Tibial nerve (tissue), 4 donors: ENCODE results near the gene NDEL1. TPM values are rescaled to one million over a fixed set of nuclear protein-coding genes. Genes with fewer than 3 reads are reported as not detected.
A peak's percentile ranks its signal among the peaks of the same experiment; 100 is the strongest.

Experiments used
- DNase-seq, 2 donors: peaks; one replicate each; pipeline ENCODE4 v3.0.0-alpha.2; 2019; ENCODE audit warnings: low spot score in 2 of 2
- H3K27ac ChIP-seq, 4 donors: fragments of 200-600 bp; sonication (generic) in 3 of 4; one replicate each; pipeline ENCODE4 v1.5.1; 2017 to 2019; ENCODE audit warnings: mild to moderate bottlenecking in 1 of 4
- H3K27me3 ChIP-seq, 2 donors: fragments of 200-600 bp; sonication (generic) in 1 of 2; one replicate each; pipeline versions ENCODE4 v1.5.1 to v1.6.0; 2017 to 2019
- H3K36me3 ChIP-seq, 3 donors: fragments of 200-600 bp; sonication (generic); one replicate each; pipeline ENCODE4 v1.5.1; 2018 to 2019
- H3K4me1 ChIP-seq, 4 donors: fragments of 200-600 bp; sonication (generic) in 3 of 4; one replicate each; pipeline ENCODE4 v1.5.1; 2017 to 2019
- H3K4me3 ChIP-seq, 4 donors: fragments of 200-600 bp; sonication (generic) in 3 of 4; one replicate each; pipeline ENCODE4 v1.5.1; 2017 to 2019; ENCODE audit warnings: mild to moderate bottlenecking in 1 of 4, moderate library complexity in 1 of 4
- H3K9me3 ChIP-seq, 4 donors: fragments of 200-600 bp; sonication (generic) in 3 of 4; one replicate each; pipeline ENCODE4 v1.5.1; 2017 to 2019
- EP300 ChIP-seq, 2 donors: sonication (generic); formaldehyde crosslinking; IDR thresholded peaks; one replicate each; pipeline ENCODE4 v1.6.1; 2017; ENCODE audit warnings: antibody characterized with exemption in 2 of 2, mild to moderate bottlenecking in 1 of 2
- POLR2A ChIP-seq, 2 donors: fragments of 450-650 bp; IDR thresholded peaks; one replicate each; pipeline ENCODE4 v1.6.1; 2017; ENCODE audit warnings: antibody characterized with exemption in 2 of 2, mild to moderate bottlenecking in 2 of 2, moderate library complexity in 2 of 2
- WGBS, 2 donors: methylation state at CpG; one replicate each; pipeline ENCODE4 v1.1.5; 2018; 5-methylcytosine and 5-hydroxymethylcytosine counted together
- total RNA-seq, 4 donors: library from RNA; depleted of rRNA; stranded (reverse); fragments of >200 nt; gene quantifications; one replicate each; pipeline ENCODE4 v1.1.0, GENCODE V29; 2016
- TF ChIP-seq, protein P1 (sequence below), 5 experiments: fragments of 200-600 bp in 3 of 5; fragments of 450-650 bp in 2 of 5; sonication (generic) in 3 of 5; IDR thresholded peaks; one replicate each; pipeline ENCODE4 v1.5.1; 2016 to 2019; ENCODE audit warnings: antibody characterized with exemption in 5 of 5, mild to moderate bottlenecking in 3 of 5, moderate library complexity in 2 of 5

Gene NDEL1
- total RNA-seq, 4 donors from 2014 or later = 63.6 to 102 (median 84.1) TPM

DNA sequence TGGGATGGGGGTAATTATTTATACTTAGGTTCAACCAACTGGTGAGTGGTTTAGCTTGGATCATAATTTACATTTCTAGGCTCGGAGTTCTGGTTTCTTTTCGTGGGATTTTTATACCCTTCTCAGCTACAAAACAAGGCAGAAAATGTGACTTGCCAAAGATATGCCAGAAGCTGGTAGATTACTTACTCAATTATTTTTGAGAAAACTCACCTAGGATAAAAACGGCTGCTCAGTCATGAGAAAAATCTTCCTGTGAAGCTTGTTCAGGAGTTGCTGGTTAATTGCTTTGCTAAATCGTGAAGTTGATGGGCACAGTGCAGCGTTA lies 1.1 kb downstream of the NDEL1 start:
- Histone ChIP-seq H3K4me1 (peaks cover 0 to 52% (median 13%) of the 10 kb centered on the region in 4 donors), H3K4me3 (peak overlapping the region; percentile 65 to 100 (median 76)), H3K27me3 (no peaks in the 10 kb centered on the region), H3K27ac (peak overlapping the region; percentile 95 to 100 (median 98)), H3K36me3 (peaks cover 0 to 8% (median 0%) of the 10 kb centered on the region in 3 donors), H3K9me3 (no peaks in the 10 kb centered on the region)
- DNase-seq = no peak
- 9% methylated on average over 5 of the region's 5 CpGs for WGBS, 2 donors
- TF ChIP-seq, protein P1, sequence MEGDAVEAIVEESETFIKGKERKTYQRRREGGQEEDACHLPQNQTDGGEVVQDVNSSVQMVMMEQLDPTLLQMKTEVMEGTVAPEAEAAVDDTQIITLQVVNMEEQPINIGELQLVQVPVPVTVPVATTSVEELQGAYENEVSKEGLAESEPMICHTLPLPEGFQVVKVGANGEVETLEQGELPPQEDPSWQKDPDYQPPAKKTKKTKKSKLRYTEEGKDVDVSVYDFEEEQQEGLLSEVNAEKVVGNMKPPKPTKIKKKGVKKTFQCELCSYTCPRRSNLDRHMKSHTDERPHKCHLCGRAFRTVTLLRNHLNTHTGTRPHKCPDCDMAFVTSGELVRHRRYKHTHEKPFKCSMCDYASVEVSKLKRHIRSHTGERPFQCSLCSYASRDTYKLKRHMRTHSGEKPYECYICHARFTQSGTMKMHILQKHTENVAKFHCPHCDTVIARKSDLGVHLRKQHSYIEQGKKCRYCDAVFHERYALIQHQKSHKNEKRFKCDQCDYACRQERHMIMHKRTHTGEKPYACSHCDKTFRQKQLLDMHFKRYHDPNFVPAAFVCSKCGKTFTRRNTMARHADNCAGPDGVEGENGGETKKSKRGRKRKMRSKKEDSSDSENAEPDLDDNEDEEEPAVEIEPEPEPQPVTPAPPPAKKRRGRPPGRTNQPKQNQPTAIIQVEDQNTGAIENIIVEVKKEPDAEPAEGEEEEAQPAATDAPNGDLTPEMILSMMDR (IDR thresholded peaks at IDR 0.05) = no peak
- TF ChIP-seq EP300 (IDR thresholded peaks at IDR 0.05) (no peak), POLR2A (IDR thresholded peaks at IDR 0.05) (no peak)

DNA sequence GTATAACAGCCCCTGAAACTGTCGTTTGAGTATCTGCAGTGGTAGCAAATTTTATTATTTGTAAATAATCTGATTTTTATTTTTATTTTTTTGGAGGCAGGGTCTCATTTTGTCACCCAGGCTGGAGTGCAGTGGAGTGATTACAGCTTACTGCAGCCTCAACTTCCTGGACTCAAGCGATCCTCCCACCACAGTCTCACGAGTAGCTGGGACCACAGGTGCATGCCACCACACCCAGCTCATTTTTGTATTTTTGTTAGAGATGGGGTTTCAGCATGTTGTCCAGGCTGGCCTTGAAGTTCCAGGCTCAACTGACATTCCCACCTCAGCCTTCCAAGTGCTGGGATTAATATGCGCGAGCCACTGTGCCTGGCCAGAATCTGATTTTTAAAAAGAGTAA lies 2.8 kb downstream of the NDEL1 start:
- no peak for TF ChIP-seq EP300 (IDR thresholded peaks at IDR 0.05)
- peaks cover 0 to 8% (median 0%) of the 10 kb centered on the region in 3 donors for H3K36me3 ChIP-seq
- no peaks in the 10 kb centered on the region for H3K9me3 ChIP-seq
- H3K27me3 ChIP-seq = no peaks in the 10 kb centered on the region
- H3K27ac ChIP-seq = peak overlapping the region in 1 of 4 donors; percentile 95
- peaks cover 0 to 63% (median 16%) of the 10 kb centered on the region in 4 donors for H3K4me1 ChIP-seq
- DNase-seq = no peak
- no peak overlapping the region for H3K4me3 ChIP-seq
- 84 to 86% methylated on average over 5 of the region's 5 CpGs for WGBS, 2 donors

DNA sequence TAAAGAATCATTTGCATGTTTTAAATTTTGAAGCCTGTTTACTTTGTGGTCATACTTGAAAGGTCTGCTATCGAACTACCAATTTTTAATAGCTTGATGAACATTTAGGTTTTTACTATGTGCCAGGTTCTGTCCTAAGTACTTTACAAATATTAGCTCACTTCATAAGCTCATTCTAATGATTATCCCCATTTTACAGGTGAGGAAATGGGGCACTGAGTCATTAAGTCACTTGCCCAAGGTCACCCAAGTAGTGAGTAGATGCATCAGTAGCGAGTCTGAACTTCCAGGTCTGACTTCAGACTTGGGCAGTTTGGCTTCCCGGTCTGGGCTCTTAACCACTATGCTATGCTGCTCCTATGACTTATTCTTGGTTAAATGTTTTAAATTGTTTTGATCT lies 4.0 kb downstream of the NDEL1 start:
- Histone ChIP-seq H3K4me3 (no peak overlapping the region), H3K36me3 (peaks cover 0 to 12% (median 0%) of the 10 kb centered on the region in 3 donors), H3K4me1 (peaks cover 0 to 73% (median 20%) of the 10 kb centered on the region in 4 donors), H3K27ac (no peak overlapping the region), H3K27me3 (no peaks in the 10 kb centered on the region), H3K9me3 (no peaks in the 10 kb centered on the region)
- 95 to 100% methylated on average over 3 of the region's 3 CpGs for WGBS, 2 donors
- TF ChIP-seq POLR2A (IDR thresholded peaks at IDR 0.05) (no peak), EP300 (IDR thresholded peaks at IDR 0.05) (no peak)
- TF ChIP-seq, protein P1 (IDR thresholded peaks at IDR 0.05) = no peak
- DNase-seq = no peak

DNA sequence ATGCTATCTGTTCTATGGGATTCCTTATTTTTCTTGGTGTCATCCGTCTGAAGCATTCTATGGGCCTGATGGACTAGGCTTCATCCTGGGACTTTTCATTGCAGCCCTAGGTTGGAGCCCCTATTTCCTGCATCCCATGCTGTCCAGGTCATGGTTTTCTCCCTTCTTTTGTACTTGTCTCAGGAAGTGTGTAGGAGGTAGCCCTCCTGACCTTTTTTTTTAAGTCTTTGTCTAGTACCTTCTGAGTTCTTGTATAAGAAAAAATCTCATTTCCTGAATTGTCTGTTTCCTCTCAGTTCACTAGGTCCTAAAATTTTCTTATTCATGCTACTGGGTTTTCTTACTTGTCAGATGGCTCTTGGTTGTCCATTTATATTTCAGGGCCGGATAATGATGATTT lies 6.0 kb downstream of the NDEL1 start:
- H3K27me3 ChIP-seq = no peaks in the 10 kb centered on the region
- H3K4me3 ChIP-seq = no peak overlapping the region
- peaks cover 0 to 30% (median 0%) of the 10 kb centered on the region in 3 donors for H3K36me3 ChIP-seq
- peaks cover 0 to 69% (median 19%) of the 10 kb centered on the region in 4 donors for H3K4me1 ChIP-seq
- TF ChIP-seq, protein P1 (IDR thresholded peaks at IDR 0.05) = no peak
- no peak for TF ChIP-seq POLR2A (IDR thresholded peaks at IDR 0.05)
- no peak for TF ChIP-seq EP300 (IDR thresholded peaks at IDR 0.05)
- H3K27ac ChIP-seq = no peak overlapping the region
- no peak for DNase-seq
- WGBS, 2 donors = 74 to 80% methylated on average over 2 of the region's 2 CpGs
- H3K9me3 ChIP-seq = no peaks in the 10 kb centered on the region

DNA sequence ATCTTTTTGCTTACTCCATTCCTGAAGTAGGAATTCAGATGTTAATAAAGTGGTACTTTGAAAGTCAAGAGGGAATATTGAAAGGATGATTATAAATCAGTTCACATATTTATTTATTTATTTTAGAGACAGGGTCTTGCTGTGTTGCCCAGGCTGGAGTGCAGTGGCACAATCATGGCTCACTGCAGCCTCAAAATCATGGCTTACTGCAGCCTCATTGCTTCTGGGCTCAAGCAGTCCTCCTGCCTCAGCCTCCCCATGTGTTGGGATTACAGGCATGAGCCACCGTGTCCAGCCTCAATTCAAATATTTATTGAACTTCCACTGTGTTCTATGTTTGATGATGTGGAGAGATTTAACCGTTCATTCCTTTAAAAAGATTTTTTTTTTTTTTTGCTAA lies 6.6 kb downstream of the NDEL1 start:
- Histone ChIP-seq H3K27me3 (no peaks in the 10 kb centered on the region), H3K36me3 (peaks cover 0 to 36% (median 0%) of the 10 kb centered on the region in 3 donors), H3K27ac (no peak overlapping the region), H3K9me3 (no peaks in the 10 kb centered on the region), H3K4me3 (no peak overlapping the region), H3K4me1 (peaks cover 0 to 68% (median 16%) of the 10 kb centered on the region in 4 donors)
- DNase-seq = no peak
- TF ChIP-seq EP300 (IDR thresholded peaks at IDR 0.05) = no peak
- TF ChIP-seq POLR2A (IDR thresholded peaks at IDR 0.05) = no peak
- TF ChIP-seq, protein P1 (IDR thresholded peaks at IDR 0.05) = no peak
- 92 to 95% methylated on average over 2 of the region's 2 CpGs for WGBS, 2 donors

DNA sequence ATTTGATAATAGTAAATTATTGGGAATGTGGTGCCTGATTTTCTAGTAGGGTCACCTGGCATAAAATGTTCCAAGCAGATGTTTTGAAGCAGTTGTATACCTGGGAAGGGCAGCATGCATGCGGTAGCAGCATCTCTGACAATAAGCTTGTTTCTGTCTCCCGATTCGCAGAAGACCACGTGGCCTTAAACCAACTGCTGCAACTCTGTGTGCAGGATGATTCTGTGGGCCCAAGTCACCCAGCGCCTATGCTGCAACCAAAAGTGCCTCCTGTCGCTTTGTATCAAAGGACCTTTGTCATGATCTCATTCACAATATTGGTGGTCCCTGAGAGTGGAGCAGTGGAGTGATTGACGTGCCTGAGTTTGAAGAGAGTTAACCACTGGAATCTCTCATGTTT lies 8.1 kb downstream of the NDEL1 start:
- Histone ChIP-seq H3K27ac (peak overlapping the region in 1 of 4 donors; percentile 6), H3K27me3 (no peaks in the 10 kb centered on the region), H3K4me1 (peaks cover 0 to 64% (median 12%) of the 10 kb centered on the region in 4 donors), H3K4me3 (no peak overlapping the region), H3K36me3 (peaks cover 0 to 51% (median 0%) of the 10 kb centered on the region in 3 donors), H3K9me3 (no peaks in the 10 kb centered on the region)
- 36 to 68% methylated on average over 7 of the region's 7 CpGs for WGBS, 2 donors
- DNase-seq = no peak
- TF ChIP-seq EP300 (IDR thresholded peaks at IDR 0.05) (no peak), POLR2A (IDR thresholded peaks at IDR 0.05) (no peak)
- TF ChIP-seq, protein P1 (IDR thresholded peaks at IDR 0.05) = no peak
